Measurements from ENCODE around the gene GTF3C2.
"Not testable (repeated sequence)": the region's sequence is repeated elsewhere in the genome, so short reads cannot be mapped to it uniquely, and the experiment has no call there.

The GTF3C2 gene

DNA sequence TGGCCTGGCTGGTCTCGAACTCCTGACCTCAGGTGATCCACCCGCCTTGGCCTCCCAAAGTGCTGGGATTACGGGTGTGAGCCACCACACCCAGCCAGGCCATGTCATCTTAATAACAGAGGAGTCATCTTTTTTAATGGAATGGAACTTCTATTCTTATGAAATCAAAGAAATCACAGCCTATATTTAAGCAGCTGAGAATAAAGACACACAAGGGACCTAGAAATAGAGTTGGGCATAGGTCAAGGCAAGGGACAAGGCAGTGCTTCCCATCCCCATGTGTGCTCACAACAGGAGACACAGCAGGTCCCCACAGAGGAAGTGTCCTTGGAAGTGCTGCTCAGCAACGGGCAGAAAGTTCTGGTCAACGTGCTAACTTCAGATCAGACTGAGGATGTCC is 17.0 kb upstream of the GTF3C2 start:
- no peak for DNase-seq (ENCODE audit: low read depth)

- DNase-seq (ENCODE audit: low read depth): no peak
These were observed 16.4 kb upstream of the GTF3C2 start for GRCh38 chr2:27372937-27373336.

DNA sequence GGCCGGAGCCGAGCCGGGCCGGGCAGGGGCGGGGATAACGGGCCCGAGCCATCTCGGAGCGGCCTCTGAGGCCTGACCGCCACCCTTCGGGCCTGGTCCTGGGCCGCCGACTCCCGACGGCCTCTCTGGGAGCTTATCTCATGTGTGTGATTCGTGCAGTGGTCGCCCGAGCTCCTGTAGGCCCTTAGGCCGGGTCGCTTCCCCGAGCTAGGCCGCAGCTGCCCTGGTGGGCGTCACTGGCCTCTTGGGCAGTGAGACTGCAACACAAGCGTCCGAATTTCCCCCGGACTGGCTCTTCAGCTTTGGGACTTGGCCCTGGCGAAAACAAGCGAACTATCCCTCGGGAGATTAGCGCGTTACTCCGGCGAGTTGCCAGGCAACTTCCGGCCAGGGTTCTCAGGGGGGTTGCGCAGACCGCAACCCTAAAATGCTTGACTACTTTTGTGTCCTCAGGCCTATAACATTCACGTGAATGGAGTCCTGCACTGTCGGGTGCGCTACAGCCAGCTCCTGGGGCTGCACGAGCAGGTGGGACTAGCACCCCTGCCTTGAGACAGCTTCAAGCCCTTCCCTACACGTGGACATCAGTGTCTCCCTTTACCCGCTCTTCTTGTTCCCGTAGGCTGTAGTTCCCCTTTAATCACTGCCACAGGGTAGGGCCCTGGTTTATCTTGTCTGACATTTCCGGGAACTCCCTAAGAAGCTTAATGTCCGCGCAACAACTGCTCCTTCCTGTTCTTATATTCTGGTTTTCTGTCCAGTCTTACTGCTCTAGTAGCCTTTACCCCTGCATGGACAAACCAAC is 14.5 kb upstream of the GTF3C2 start:
- DNase-seq (ENCODE audit: low read depth): no peak

- peak; percentile 99 for DNase-seq (ENCODE audit: low read depth)
These were observed 13.7 kb upstream of the GTF3C2 start, which contains the start of the genes EIF2B4 and SNX17 for GRCh38 chr2:27370026-27370815. Gene EIF2B4 (minus strand): TSS chr2:27370338. CDS start chr2:27370314, 24 bp downstream. Gene SNX17 (plus strand): TSS chr2:27370616. CDS start chr2:27370744, 128 bp downstream.

GRCh38 chr2:27369471-27370025 is 13.0 kb upstream of the GTF3C2 start:
- no peak for DNase-seq (ENCODE audit: low read depth)

- no peak for DNase-seq (ENCODE audit: low read depth)
These were observed 7.4 kb upstream of the GTF3C2 start for GRCh38 chr2:27363933-27364332.

- DNase-seq (ENCODE audit: low read depth): no peak
These were observed 6.3 kb upstream of the GTF3C2 start for GRCh38 chr2:27362678-27363420.

DNA sequence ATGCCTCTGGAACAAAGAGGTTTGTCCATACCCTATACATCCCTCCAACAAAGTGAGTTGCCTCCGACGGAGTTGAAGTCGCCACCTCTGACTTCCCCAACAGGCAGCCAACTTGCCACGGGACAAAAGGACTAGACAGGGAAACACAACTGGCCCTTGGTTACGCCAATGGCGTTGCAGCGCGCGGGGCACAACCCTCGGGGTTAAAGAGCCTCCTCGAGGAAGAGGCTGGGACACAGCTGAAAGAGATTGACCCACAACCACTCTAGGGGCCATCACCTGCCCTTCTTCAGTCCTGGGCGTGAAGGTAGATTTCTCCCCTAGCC is 545 bp downstream of the GTF3C2 start:
- DNase-seq (ENCODE audit: low read depth): no peak

- no peak for DNase-seq (ENCODE audit: low read depth)
These were observed 2.0 kb downstream of the GTF3C2 start for GRCh38 chr2:27354597-27354927.

GRCh38 chr2:27353762-27354596 is 2.6 kb downstream of the GTF3C2 start:
- no peak for DNase-seq (ENCODE audit: low read depth)

- not testable (repeated sequence) for DNase-seq (ENCODE audit: low read depth)
These were observed 3.2 kb downstream of the GTF3C2 start for GRCh38 chr2:27353386-27353761.

- DNase-seq (ENCODE audit: low read depth): no peak
These were observed 4.6 kb downstream of the GTF3C2 start for GRCh38 chr2:27351802-27352598.

DNA sequence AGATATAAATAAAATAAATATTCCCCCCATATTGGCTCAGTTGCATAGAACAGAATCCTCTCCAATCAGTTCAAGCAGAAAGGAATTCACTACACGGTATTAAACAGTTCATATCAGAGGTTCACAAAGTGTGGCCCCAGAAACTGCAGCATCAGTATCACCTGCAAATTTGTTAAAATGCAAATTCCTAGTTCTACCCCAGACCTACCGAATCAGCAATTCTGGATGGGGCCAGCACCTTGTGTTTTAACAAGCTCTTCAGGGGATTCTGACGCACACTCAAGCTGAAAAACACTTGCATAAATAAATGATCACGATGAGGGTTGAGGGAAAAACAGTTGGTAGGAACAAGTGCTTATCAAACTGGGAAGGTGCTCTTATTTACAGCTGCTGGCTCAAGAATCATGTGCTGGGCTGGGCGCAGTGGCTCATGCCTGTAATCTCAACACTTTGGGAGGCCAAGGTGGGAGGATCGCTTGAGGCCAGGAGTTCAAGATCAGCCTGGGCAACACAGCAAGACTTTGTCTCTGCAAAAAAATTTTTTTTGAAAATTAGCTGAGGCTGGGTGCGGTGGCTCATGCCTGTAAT is 6.4 kb downstream of the GTF3C2 start:
- no peak for DNase-seq (ENCODE audit: low read depth)

GRCh38 chr2:27347641-27348040 is 8.9 kb downstream of the GTF3C2 start:
- no peak for DNase-seq (ENCODE audit: low read depth)

DNA sequence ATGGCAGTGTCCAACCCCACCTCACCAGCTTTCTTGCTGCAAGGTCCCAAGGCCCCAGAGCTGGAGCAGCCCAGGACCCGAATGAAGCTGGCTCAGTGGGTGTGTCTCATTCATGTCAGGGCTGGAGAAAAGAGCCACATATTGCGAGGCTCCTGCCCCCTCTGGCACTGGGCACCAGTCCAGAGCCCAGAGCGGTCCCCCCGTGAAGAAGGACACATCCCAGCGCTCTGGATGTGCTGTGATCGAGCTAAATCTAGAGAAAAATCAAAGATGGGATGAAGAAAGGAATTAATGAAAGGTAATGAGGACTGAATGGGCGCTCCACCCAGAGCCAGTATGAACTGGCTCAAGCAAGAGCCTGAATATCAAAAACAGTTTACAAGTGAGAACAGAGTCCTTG is 20.4 kb downstream of the GTF3C2 start:
- DNase-seq (ENCODE audit: low read depth): no peak

- DNase-seq (ENCODE audit: low read depth): no peak
These were observed 21.3 kb downstream of the GTF3C2 start for GRCh38 chr2:27335311-27335710.

DNA sequence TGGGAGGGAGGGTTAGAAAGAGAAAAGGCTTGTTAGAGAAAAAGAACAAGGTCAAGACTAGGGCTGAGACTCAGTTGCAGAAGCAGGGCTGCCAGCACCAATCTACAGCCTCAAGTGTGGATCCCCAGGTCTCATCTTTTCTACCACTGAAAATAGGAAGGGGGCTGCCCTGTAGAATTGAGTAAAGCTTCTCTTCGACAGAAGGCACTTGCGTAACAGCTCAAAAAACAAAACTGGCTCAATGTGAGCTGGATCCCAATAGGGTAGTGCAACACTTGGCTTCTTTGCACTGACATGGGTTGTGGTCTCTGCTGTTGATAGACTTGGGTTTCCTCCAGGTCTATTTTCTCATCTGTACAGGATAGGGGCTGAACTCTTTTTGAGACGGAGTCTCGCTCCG is 31.8 kb downstream of the GTF3C2 start:
- DNase-seq (ENCODE audit: low read depth): no peak

DNA sequence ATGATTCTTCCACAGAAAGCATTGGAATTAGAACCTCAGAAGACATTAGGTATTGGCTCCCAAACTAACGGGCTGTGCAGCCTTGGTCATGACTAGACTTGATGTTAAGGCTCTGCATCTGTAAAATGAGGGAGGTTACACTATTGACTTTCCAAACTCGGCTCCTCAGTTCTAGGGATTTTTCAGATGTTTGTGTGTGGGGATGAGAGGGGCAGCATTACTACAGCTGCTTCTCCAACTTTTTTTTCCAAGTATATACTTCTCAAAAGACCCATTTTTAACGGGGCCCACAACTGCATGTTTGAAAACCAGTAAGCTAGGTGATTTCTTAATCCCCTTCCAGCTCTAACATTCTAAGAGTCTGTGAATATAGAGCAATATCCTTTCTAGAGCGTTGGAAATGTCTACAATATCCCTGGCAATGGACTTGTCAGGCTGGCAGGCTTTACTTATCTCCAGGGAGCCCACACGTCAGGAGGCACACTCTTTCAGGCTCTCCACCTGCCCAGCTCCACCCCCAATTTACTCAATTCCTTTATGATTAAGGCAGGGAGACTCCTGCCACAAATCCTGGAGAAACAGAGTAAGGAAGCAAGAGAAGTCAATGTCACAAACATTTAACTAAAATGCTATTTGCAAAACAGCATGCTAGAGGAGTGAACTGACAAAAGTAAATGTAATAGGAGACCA is 32.8 kb downstream of the GTF3C2 start:
- no peak for DNase-seq (ENCODE audit: low read depth)

- DNase-seq (ENCODE audit: low read depth): peak; percentile 81
These were observed 33.6 kb downstream of the GTF3C2 start, which contains the start of gene MPV17 for GRCh38 chr2:27322766-27323595. Gene MPV17 (minus strand): TSS chr2:27323097. CDS start chr2:27322517, 580 bp downstream.
